A673 (cell line): ENCODE data around the gene CEACAM19. TPM values are rescaled to one million over a fixed set of nuclear protein-coding genes. Genes with fewer than 3 reads are reported as not detected.

ENCODE experiments used
- BruUV-seq: library from RNA; stranded (reverse); fragments of 400-500 nt; replicated peaks from 2 replicates; lab custom pipeline; 2021; lab: Mats Ljungman, UMichigan
- CTCF ChIA-PET: fragments of 300-600 bp; sonication (Branson Sonifier 250); formaldehyde crosslinking; loops from one replicate; lab custom pipeline; 2022; ENCODE audit warnings: antibody characterized with exemption; lab: Charles Lee
- POLR2A ChIA-PET: fragments of 300-600 bp; sonication (Branson Sonifier 250); formaldehyde crosslinking; loops from one replicate; lab custom pipeline; 2022; ENCODE audit warnings: antibody characterized with exemption; ENCODE audit not compliant: low non-redundant PET; lab: Charles Lee
- DNase-seq: peaks from one replicate; pipeline ENCODE4 v3.0.0-alpha.2; 2015; ENCODE audit warnings: low spot score
- H3K27ac ChIP-seq: fragments of 200-600 bp; sonication (generic); 2 replicates; pipeline ENCODE4 v1.5.1; 2016; ENCODE audit warnings: mixed run types, low read depth, mild to moderate bottlenecking, mixed read lengths, antibody characterized with exemption, low read length; ENCODE audit not compliant: poor library complexity, severe bottlenecking
- H3K27me3 ChIP-seq: fragments of 200-600 bp; sonication (generic); replicated peaks from 2 replicates; pipeline ENCODE4 v1.6.1; 2017; ENCODE audit warnings: mixed run types, low read depth, mild to moderate bottlenecking, mixed read lengths, antibody characterized with exemption, low read length; ENCODE audit not compliant: insufficient read depth, poor library complexity
- H3K36me3 ChIP-seq: fragments of 200-600 bp; sonication (generic); 2 replicates; pipeline ENCODE4 v1.6.1; 2016; ENCODE audit warnings: mixed run types, mild to moderate bottlenecking, mixed read lengths, antibody characterized with exemption, low read length; ENCODE audit not compliant: insufficient read depth, poor library complexity, severe bottlenecking
- H3K4me1 ChIP-seq: fragments of 200-600 bp; sonication (generic); 2 replicates; pipeline ENCODE4 v1.6.1; 2017; ENCODE audit warnings: mixed run types, mild to moderate bottlenecking, mixed read lengths, antibody characterized with exemption, low read length; ENCODE audit not compliant: insufficient read depth, poor library complexity, severe bottlenecking
- H3K4me3 ChIP-seq: fragments of 200-600 bp; sonication (generic); 2 replicates; pipeline ENCODE4 v1.5.1; 2016; ENCODE audit warnings: low read depth, mixed run types, mild to moderate bottlenecking, mixed read lengths, low read length; ENCODE audit not compliant: poor library complexity, severe bottlenecking
- H3K9me3 ChIP-seq: fragments of 200-600 bp; sonication (generic); 2 replicates; pipeline ENCODE4 v1.6.1; 2016; ENCODE audit warnings: mixed run types, low read depth, mild to moderate bottlenecking, mixed read lengths, antibody characterized with exemption, low read length; ENCODE audit not compliant: poor library complexity, severe bottlenecking
- CTCF ChIP-seq: fragments of 300-800, 200-600 bp; sonication (generic); conservative IDR thresholded peaks from 2 replicates; pipeline ENCODE4 v1.5.1; 2017; ENCODE audit warnings: low read depth, mild to moderate bottlenecking, antibody characterized with exemption, low read length, moderate library complexity, mixed read lengths
- EZH2 ChIP-seq: fragments of 200-600 bp; sonication (generic); IDR thresholded peaks from 2 replicates; pipeline ENCODE4 v1.6.1; 2017; ENCODE audit warnings: borderline replicate concordance, low read depth, mild to moderate bottlenecking, mixed read lengths, antibody characterized with exemption, low read length; ENCODE audit not compliant: poor library complexity, severe bottlenecking
- intact Hi-C: fragments of 100-400 bp; cut with micrococcal nuclease; formaldehyde crosslinking; loops from one replicate; pipeline ENCODE4 v1.10.0; 2022; ENCODE audit not compliant: unreplicated experiment
- total RNA-seq: library from RNA; stranded (reverse); gene quantifications from 2 replicates; pipeline ENCODE4 v1.2.3, GENCODE V29; 2021

CEACAM19 gene
- total RNA-seq, 1 experiment from 2014 or later: 2.5 TPM

- TF ChIP-seq EZH2 (no peak), CTCF (no peak)
- Histone ChIP-seq H3K27ac (no peak overlapping the region), H3K9me3 (no peaks in the 10 kb centered on the region), H3K4me1 (no peaks in the 10 kb centered on the region), H3K36me3 (no peaks in the 10 kb centered on the region), H3K27me3 (no peaks in the 10 kb centered on the region), H3K4me3 (no peak overlapping the region)
- ChIA-PET POLR2A (no interaction called here), CTCF (interaction anchor here (0.6 to 0.9 kb wide), 2 partner anchors 9 to 36 kb away, joined by 5 to 6 read pairs; no protein-coding TSS in a partner anchor)
- DNase-seq: no peak
- no TSS peak for BruUV-seq
- intact Hi-C loops: loop anchor here (10.0 kb wide), 2 partner anchors 157 to 267 kb away; partner anchors contain the start of genes CLPTM1 and NECTIN2
Observed at GRCh38 chr19:44687888-44688287, 16.6 kb downstream of the CEACAM19 start.

- Histone ChIP-seq H3K4me1 (no peaks in the 10 kb centered on the region), H3K27me3 (no peaks in the 10 kb centered on the region), H3K36me3 (no peaks in the 10 kb centered on the region), H3K4me3 (peak overlapping the region; percentile 11), H3K9me3 (no peaks in the 10 kb centered on the region), H3K27ac (no peak overlapping the region)
- TF ChIP-seq CTCF: peak; percentile 92
- TF ChIP-seq EZH2: no peak
- intact Hi-C loops: loop anchor here (1.0 to 10.0 kb wide), 3 partner anchors 81 to 265 kb away; partner anchors contain the start of genes CLPTM1 and NECTIN2
- ChIA-PET CTCF (interaction anchor here (0.6 to 1.3 kb wide), 6 partner anchors 25 to 312 kb away, joined by 3 to 15 read pairs (median 4); no protein-coding TSS in a partner anchor), POLR2A (no interaction called here)
- BruUV-seq: no TSS peak
- peak; percentile 76 for DNase-seq
Observed at GRCh38 chr19:44689290-44690130, 18.2 kb downstream of the CEACAM19 start.

GRCh38 chr19:44690131-44690440 is 18.8 kb downstream of the CEACAM19 start:
- Histone ChIP-seq H3K27ac (no peak overlapping the region), H3K4me1 (no peaks in the 10 kb centered on the region), H3K27me3 (no peaks in the 10 kb centered on the region), H3K36me3 (no peaks in the 10 kb centered on the region), H3K9me3 (no peaks in the 10 kb centered on the region), H3K4me3 (no peak overlapping the region)
- DNase-seq: no peak
- POLR2A ChIA-PET: no interaction called here
- no TSS peak for BruUV-seq
- TF ChIP-seq CTCF: no peak
- no peak for TF ChIP-seq EZH2
- CTCF ChIA-PET: interaction anchor here (1.1 to 1.3 kb wide), 2 partner anchors 94 to 119 kb away, joined by 3 to 6 read pairs; no protein-coding TSS in a partner anchor
- intact Hi-C loops: no loop called here
